Endothelial cell of umbilical vein (primary cell): ENCODE results near the gene CORO7. TPM values are rescaled to one million over a fixed set of nuclear protein-coding genes. Genes with fewer than 3 reads are reported as not detected.

Experiments
- BruUV-seq: library from RNA; stranded (reverse); fragments of 400-500 nt; replicated peaks from 2 replicates; lab custom pipeline; 2021; lab: Mats Ljungman, UMichigan
- CTCF ChIA-PET: fragments of 300-600, 350-600 bp; sonication (Branson Sonifier 250); formaldehyde crosslinking; loops from one replicate; lab custom pipeline; 2021; ENCODE audit warnings: antibody characterized with exemption, inconsistent platforms; lab: Charles Lee
- POLR2A ChIA-PET: fragments of 300-600, 350-600 bp; sonication (Branson Sonifier 250); formaldehyde crosslinking; loops from one replicate; lab custom pipeline; 2021; ENCODE audit warnings: antibody characterized with exemption, inconsistent platforms; lab: Charles Lee
- DNase-seq: peaks from one replicate; pipeline ENCODE4 v3.0.0-alpha.2; 2011; ENCODE audit warnings: low read depth, low spot score
- FAIRE-seq: peaks from 2 replicates; lab custom pipeline; 2011; peaks lifted over from hg19 to GRCh38; lab: Jason Lieb, UNC
- H2AFZ ChIP-seq: 2 replicates; pipeline ENCODE4 v1.6.0; 2012; ENCODE audit warnings: low read depth, low read length, control low read depth, inconsistent platforms
- H3K27ac ChIP-seq: 2 replicates; pipeline ENCODE4 v1.5.1; 2011; ENCODE audit warnings: low read depth, mild to moderate bottlenecking, control low read depth, low read length, moderate library complexity; ENCODE audit not compliant: insufficient read depth
- H3K27me3 ChIP-seq, 2 experiments: 2 replicates each; pipeline versions ENCODE4 v1.6.0 to v1.6.1; 2011; ENCODE audit warnings: low read length in 2 of 2, mixed read lengths in 1 of 2; ENCODE audit not compliant: control insufficient read depth in 2 of 2, insufficient read depth in 2 of 2
- H3K36me3 ChIP-seq, 2 experiments: 2 replicates in 1 of 2; 3 replicates in 1 of 2; pipeline ENCODE4 v1.5.1; 2011; ENCODE audit warnings: low read length in 2 of 2, mild to moderate bottlenecking in 1 of 2, moderate library complexity in 1 of 2; ENCODE audit not compliant: control insufficient read depth in 2 of 2, insufficient read depth in 2 of 2; ENCODE audit errors: extremely low read depth in 1 of 2
- H3K4me1 ChIP-seq: 3 replicates; pipeline ENCODE4 v1.5.1; 2011; ENCODE audit warnings: mild to moderate bottlenecking, low read length; ENCODE audit not compliant: control insufficient read depth, insufficient read depth; ENCODE audit errors: extremely low read depth
- H3K4me2 ChIP-seq: 2 replicates; pipeline ENCODE4 v1.6.1; 2011; ENCODE audit warnings: low read length, control low read depth, mixed read lengths; ENCODE audit not compliant: insufficient read depth
- H3K4me3 ChIP-seq, 3 experiments: fragments of 200-600 bp in 1 of 3; sonication (generic), shearing (Covaris generic) in 1 of 3; replicated peaks in 1 of 3; 2 replicates each; pipeline ENCODE4 v1.5.1; 2011 to 2016; ENCODE audit warnings: control low read depth in 3 of 3, low read length in 3 of 3, mild to moderate bottlenecking in 2 of 3, inconsistent platforms in 1 of 3, low read depth in 1 of 3, moderate library complexity in 1 of 3; ENCODE audit not compliant: insufficient read depth in 1 of 3
- H3K79me2 ChIP-seq: 2 replicates; pipeline ENCODE4 v1.6.0; 2012; ENCODE audit warnings: low read length, inconsistent platforms; ENCODE audit not compliant: control insufficient read depth, insufficient read depth
- H3K9ac ChIP-seq: replicated peaks from 2 replicates; pipeline ENCODE3; 2011; ENCODE audit warnings: low read length, control low read depth; ENCODE audit not compliant: insufficient read depth; ENCODE audit errors: extremely low read depth
- H3K9me1 ChIP-seq: replicated peaks from 3 replicates; pipeline ENCODE4 v1.6.0; 2011; ENCODE audit warnings: mild to moderate bottlenecking, low read length; ENCODE audit not compliant: control insufficient read depth, insufficient read depth; ENCODE audit errors: extremely low read depth
- H3K9me3 ChIP-seq: replicated peaks from 2 replicates; pipeline ENCODE4 v1.5.1; 2012; ENCODE audit warnings: low read length, inconsistent platforms; ENCODE audit not compliant: control insufficient read depth, insufficient read depth
- H4K20me1 ChIP-seq: replicated peaks from 2 replicates; pipeline ENCODE3; 2011; ENCODE audit warnings: mild to moderate bottlenecking, low read length; ENCODE audit not compliant: control insufficient read depth, insufficient read depth; ENCODE audit errors: extremely low read depth
- CTCF ChIP-seq, 2 donors: IDR thresholded peaks; 1 replicate in 1 of 2; 2 replicates in 1 of 2; pipeline ENCODE4 v1.5.1; 2011; ENCODE audit warnings: low read length in 2 of 2, mild to moderate bottlenecking in 2 of 2, moderate library complexity in 2 of 2, control low read depth in 1 of 2, inconsistent platforms in 1 of 2, low read depth in 1 of 2; ENCODE audit not compliant: insufficient read depth in 1 of 2; ENCODE audit errors: extremely low read depth in 1 of 2
- EZH2 ChIP-seq: IDR thresholded peaks from 2 replicates; pipeline ENCODE4 v1.6.1; 2012; ENCODE audit warnings: borderline replicate concordance, low read depth, mild to moderate bottlenecking, moderate library complexity, low read length, inconsistent platforms; ENCODE audit not compliant: severe bottlenecking
- FOS ChIP-seq: IDR thresholded peaks from 2 replicates; pipeline ENCODE4 v1.6.1; 2011; ENCODE audit warnings: mild to moderate bottlenecking, low read length, moderate library complexity, borderline replicate concordance; ENCODE audit not compliant: insufficient read depth
- GATA2 ChIP-seq: IDR thresholded peaks from 2 replicates; pipeline ENCODE4 v1.7.0; 2011; ENCODE audit warnings: low read depth, mild to moderate bottlenecking, moderate library complexity, mixed read lengths, low read length; ENCODE audit not compliant: insufficient read length, insufficient read depth
- JUN ChIP-seq: IDR thresholded peaks from 2 replicates; pipeline ENCODE4 v1.6.1; 2011; ENCODE audit warnings: borderline replicate concordance, low read depth; ENCODE audit not compliant: insufficient read length, insufficient read depth
- MAX ChIP-seq: IDR thresholded peaks from 2 replicates; pipeline ENCODE4 v1.6.1; 2011; ENCODE audit not compliant: insufficient read depth, insufficient read length
- MYC ChIP-seq: IDR thresholded peaks from one replicate; pipeline ENCODE4 v1.6.1; 2011; ENCODE audit warnings: mild to moderate bottlenecking, low read depth, low read length
- POLR2A ChIP-seq: IDR thresholded peaks from 2 replicates; pipeline ENCODE4 v1.6.1; 2012; ENCODE audit warnings: low read depth, mild to moderate bottlenecking, control low read depth, low read length
- POLR2AphosphoS5 ChIP-seq: IDR thresholded peaks from 2 replicates; pipeline ENCODE4 v1.6.1; 2012; ENCODE audit warnings: low read depth, mild to moderate bottlenecking, control low read depth, low read length, moderate library complexity; ENCODE audit not compliant: insufficient read depth
- dilution Hi-C: fragments of 300-500 bp; cut with MboI; formaldehyde crosslinking; loops from one replicate; pipeline ENCODE4 v1.15.0; 2019; ENCODE audit warnings: low sequenced_read_pairs; ENCODE audit not compliant: extremely low pct_ligation_motif_present
- intact Hi-C: fragments of 100-400 bp; cut with micrococcal nuclease; formaldehyde crosslinking; loops from one replicate; pipeline ENCODE4 v1.10.0; 2022
- polyA plus RNA-seq, 4 experiments: library from polyadenylated mRNA; depleted of rRNA in 3 of 4; stranded (reverse) in 3 of 4; unstranded in 1 of 4; fragments of >200 nt; gene quantifications; 2 replicates each; pipeline versions ENCODE4 v1.2.1 to v1.2.3, GENCODE V29; 2011 to 2012; ENCODE audit warnings: missing spikeins in 1 of 4
- total RNA-seq: library from RNA; stranded (reverse); gene quantifications from 2 replicates; pipeline ENCODE4 v1.2.3, GENCODE V29; 2021

The CORO7 gene
- total and polyA plus RNA-seq, 2 donors (not counting 3 experiments of a cell fraction or from before 2014, with no cell fraction given) = 42.5 to 72.3 TPM

GRCh38 chr16:4443271-4443670 is 26.9 kb upstream of the CORO7 start:
- H3K9ac ChIP-seq = no peak overlapping the region
- CTCF ChIA-PET = no interaction called here

GRCh38 chr16:4442371-4442770 is 26.0 kb upstream of the CORO7 start:
- dilution Hi-C loops (no loop called here), intact Hi-C loops (no loop called here)
- DNase-seq (no peak), FAIRE-seq (no peak)
- no peak overlapping the region for H3K4me2 ChIP-seq
- BruUV-seq = no TSS peak
- ChIA-PET CTCF (no interaction called here), POLR2A (no interaction called here)
- no peak overlapping the region for H3K4me3 ChIP-seq
- H3K79me2 ChIP-seq = no peaks in the 10 kb centered on the region
- no peaks in the 10 kb centered on the region for H4K20me1 ChIP-seq
- no peaks in the 10 kb centered on the region for H3K27me3 ChIP-seq
- H3K9me1 ChIP-seq = no peaks in the 10 kb centered on the region
- H3K4me1 ChIP-seq = no peaks in the 10 kb centered on the region
- H2AFZ ChIP-seq = no peak overlapping the region
- peaks cover 25 to 47% of the 10 kb centered on the region in 2 experiments for H3K36me3 ChIP-seq
- H3K27ac ChIP-seq = no peak overlapping the region
- no peaks in the 10 kb centered on the region for H3K9me3 ChIP-seq
- no peak for TF ChIP-seq MAX
- no peak for TF ChIP-seq POLR2AphosphoS5
- no peak for TF ChIP-seq MYC
- no peak for TF ChIP-seq FOS
- TF ChIP-seq EZH2 = no peak
- TF ChIP-seq CTCF (IDR thresholded peaks at IDR 0.05; ENCODE audit: extremely low read depth in 1 of 2, insufficient read depth in 1 of 2, low read depth in 1 of 2, low read length in 2 of 2) = no peak
- no peak for TF ChIP-seq GATA2
- no peak for TF ChIP-seq JUN
- no peak for TF ChIP-seq POLR2A
- H3K9ac ChIP-seq = no peak overlapping the region

More at GRCh38 chr16:4443271-4443670, 26.9 kb upstream of the CORO7 start:
- no TSS peak for BruUV-seq
- peaks cover 20 to 49% of the 10 kb centered on the region in 2 experiments for H3K36me3 ChIP-seq
- no peak for FAIRE-seq
- H3K4me2 ChIP-seq = no peak overlapping the region
- no peak overlapping the region for H3K4me3 ChIP-seq
- no peaks in the 10 kb centered on the region for H4K20me1 ChIP-seq
- H3K27me3 ChIP-seq = no peaks in the 10 kb centered on the region
- dilution Hi-C loops (no loop called here), intact Hi-C loops (no loop called here)
- no peaks in the 10 kb centered on the region for H3K79me2 ChIP-seq
- H3K4me1 ChIP-seq = no peaks in the 10 kb centered on the region
- no peaks in the 10 kb centered on the region for H3K9me3 ChIP-seq
- DNase-seq = no peak
- H2AFZ ChIP-seq = no peak overlapping the region
- H3K27ac ChIP-seq = no peak overlapping the region
- TF ChIP-seq GATA2 (no peak), MYC (no peak)
- no peaks in the 10 kb centered on the region for H3K9me1 ChIP-seq
- POLR2A ChIA-PET = no interaction called here
